Smooth muscle cell of bladder (primary cell): ENCODE results near the gene EPHA4. TPM values are rescaled to one million over a fixed set of nuclear protein-coding genes. Genes with fewer than 3 reads are reported as not detected.

Experiments
- total RNA-seq: library from RNA; depleted of rRNA; stranded (reverse); fragments of >200 nt; gene quantifications from 2 replicates; pipeline ENCODE4 v1.2.3, GENCODE V29; 2014

EPHA4 gene
- total RNA-seq: 26.7 and 39.5 TPM in 2 replicates

GRCh38 chr2:221572219-221572820, at the start of gene EPHA4:
Gene EPHA4, minus strand, starts transcription at chr2:221572304. Its CDS starts 56 bp downstream, at chr2:221572248.

